HG03378 (cell line): Measurements from ENCODE around the gene CDS2.

ENCODE experiments used
- ATAC-seq: cut with Tn5 transposase; IDR thresholded peaks from one replicate; pipeline ENCODE4 v1.9.1; 2021; ENCODE audit warnings: mild to moderate bottlenecking, moderate library complexity; ENCODE audit not compliant: unreplicated experiment

CDS2 gene

GRCh38 chr20:5203380-5203779 is 76.6 kb downstream of the CDS2 start:
- ATAC-seq: no peak

GRCh38 chr20:5205348-5206210 is 78.8 kb downstream of the CDS2 start:
- peak; percentile 95 for ATAC-seq

GRCh38 chr20:5207138-5207537 is 80.3 kb downstream of the CDS2 start:
- ATAC-seq: no peak

- ATAC-seq: no peak
Observed at GRCh38 chr20:5211803-5212714, 85.3 kb downstream of the CDS2 start.

- no peak for ATAC-seq
Observed at GRCh38 chr20:5212907-5213487, 86.2 kb downstream of the CDS2 start.

GRCh38 chr20:5214826-5215225 is 88.0 kb downstream of the CDS2 start:
- ATAC-seq: no peak

- ATAC-seq: no peak
Observed at GRCh38 chr20:5215672-5216304, 89.0 kb downstream of the CDS2 start.

- ATAC-seq: no peak
Observed at GRCh38 chr20:5216663-5217062, 89.9 kb downstream of the CDS2 start.

GRCh38 chr20:5217616-5218015 is 90.8 kb downstream of the CDS2 start:
- no peak for ATAC-seq

GRCh38 chr20:5220321-5221060 is 93.7 kb downstream of the CDS2 start:
- no peak for ATAC-seq

- no peak for ATAC-seq
Observed at GRCh38 chr20:5221061-5221430, 94.2 kb downstream of the CDS2 start.

GRCh38 chr20:5222919-5223634 is 96.3 kb downstream of the CDS2 start:
- ATAC-seq: peak; percentile 45

GRCh38 chr20:5230544-5230943 is 103.7 kb downstream of the CDS2 start:
- ATAC-seq: no peak

GRCh38 chr20:5234158-5234557 is 107.3 kb downstream of the CDS2 start:
- ATAC-seq: no peak

GRCh38 chr20:5234978-5235377 is 108.2 kb downstream of the CDS2 start:
- no peak for ATAC-seq
